Stimulated activated CD4-positive, alpha-beta T cell treated with anti-CD3 and anti-CD28 coated beads, Interleukin-4, amount 100 ng/mL, for 1 hour (primary cell): Measurements from ENCODE around the gene MORN1.

Experiments used
- DNase-seq: peaks from one replicate; pipeline ENCODE4 v3.0.0-alpha.2; 2020

The MORN1 gene

DNA sequence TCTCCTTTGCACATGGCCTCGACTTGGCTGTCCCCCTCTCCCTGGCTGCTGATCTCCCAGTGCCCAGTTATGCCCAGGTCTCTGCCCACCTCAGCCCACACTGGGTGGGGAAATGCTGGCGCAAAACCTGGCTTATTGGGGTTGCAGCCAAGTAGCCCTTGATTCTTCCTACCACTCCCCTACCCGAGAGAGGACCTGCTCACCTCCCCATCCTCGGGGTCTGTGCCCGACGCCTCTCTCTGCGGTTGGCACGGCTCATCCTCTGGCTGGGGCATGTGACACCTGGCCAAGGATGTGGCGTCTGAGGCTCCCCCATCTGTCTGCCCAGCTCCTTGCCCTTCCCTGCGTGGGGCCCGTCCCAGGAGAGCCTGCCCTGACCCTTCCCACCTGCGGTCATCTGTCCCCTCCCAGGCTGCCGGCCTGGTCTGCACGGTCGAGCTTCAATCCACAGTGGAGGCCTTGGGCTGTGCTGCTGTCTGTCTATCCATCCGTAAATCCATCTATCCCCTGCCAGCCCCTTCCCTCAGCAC is 27.5 kb upstream of the MORN1 start:
- no peak for DNase-seq

DNA sequence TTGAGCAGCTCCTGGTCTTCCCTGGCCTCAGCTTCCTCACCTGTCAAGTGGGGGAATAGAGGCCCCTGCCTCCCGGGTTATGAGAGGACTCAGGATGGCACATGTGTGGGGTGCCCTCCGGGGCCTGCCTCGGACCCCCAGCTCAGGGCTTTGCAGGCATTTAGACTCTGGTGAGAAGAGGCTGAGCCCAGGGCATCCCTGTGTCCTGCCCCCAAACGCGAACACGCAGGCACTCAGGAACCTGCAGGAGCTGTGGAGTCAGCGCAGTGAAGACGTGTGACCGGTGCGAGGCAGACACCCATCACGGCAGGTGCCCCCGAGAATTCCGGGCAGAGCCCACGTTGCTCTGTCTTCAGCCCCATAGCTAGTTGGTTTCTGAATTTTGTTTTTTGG is 26.5 kb upstream of the MORN1 start:
- no peak for DNase-seq

DNA sequence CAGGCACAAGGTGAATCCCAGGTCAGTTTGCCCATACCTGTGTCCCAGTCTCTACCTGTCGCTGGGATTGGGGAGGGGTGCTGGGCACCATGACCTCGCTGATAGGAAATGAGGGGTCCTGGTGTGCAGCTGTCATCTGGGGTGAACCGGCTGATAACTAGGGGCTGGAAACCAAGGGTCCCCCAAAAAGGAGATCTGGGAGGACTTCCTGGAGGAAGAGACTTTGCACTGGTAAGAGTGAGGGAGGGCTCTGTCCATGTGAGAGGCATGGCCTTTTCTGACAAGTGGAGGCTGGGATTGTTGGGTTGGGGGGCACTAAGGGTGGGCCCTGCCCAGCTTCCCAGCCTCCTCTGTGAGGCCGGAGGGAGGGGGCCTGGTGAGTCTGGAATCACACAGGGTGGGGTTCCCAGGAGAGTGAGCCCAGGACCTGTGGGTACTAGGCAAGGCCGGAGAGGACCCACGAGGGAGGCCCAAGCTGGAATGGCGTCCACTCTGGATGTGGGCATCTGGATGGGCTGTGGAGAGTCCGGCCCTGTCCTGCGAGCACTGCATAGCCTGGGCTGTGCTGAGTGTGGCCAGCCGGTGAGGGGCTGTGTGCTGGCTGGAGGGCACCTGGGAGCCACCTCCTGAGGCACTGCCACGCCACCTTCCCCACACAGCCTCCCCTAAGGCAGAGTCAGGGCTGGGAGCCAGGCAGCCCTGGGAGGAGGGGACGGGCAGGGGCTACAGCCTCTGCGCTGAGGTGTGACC is 25.9 kb upstream of the MORN1 start:
- no peak for DNase-seq

DNA sequence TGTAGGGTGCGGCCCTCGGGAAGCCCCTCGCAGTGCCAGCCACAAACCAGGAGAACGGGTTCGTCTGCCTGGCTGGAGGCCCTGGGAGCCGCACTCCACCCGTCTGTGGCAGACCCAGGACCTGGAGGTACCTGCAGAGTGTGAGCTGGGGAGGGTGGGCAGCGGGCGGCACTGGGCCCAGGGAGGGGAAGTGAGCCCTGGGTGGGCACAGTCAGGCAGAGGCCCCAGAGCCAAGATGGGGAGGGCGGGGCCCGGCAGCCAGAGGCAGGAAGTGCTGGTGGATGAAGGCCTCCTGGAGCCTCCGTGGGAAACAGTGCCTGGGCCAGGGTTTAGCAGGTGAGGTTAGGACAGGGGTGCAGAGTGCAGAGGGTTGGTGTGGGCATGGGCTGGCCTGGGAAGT is 25.0 kb upstream of the MORN1 start:
- peak; percentile 30 for DNase-seq

DNA sequence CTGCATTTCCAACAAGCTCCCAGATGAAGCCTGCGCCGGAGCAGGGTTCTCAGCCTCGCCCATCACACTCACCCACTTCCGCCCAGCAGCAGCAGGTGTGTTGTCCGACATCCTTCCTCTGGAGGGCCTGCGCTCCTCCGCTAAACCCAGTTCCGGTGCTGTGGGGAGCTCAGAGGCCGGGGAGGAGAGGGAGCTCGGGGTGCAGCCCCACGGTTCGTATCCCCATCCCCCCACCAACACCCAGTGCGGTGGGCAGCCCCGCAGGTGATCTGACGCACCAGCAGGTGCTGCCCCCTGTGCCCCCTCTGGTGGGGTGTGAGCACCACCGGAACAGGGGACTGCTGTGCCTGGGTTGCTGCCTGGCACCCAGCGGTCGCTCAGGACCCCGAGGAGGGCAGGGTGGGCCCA is 24.5 kb upstream of the MORN1 start:
- DNase-seq, result peak; percentile 31

DNA sequence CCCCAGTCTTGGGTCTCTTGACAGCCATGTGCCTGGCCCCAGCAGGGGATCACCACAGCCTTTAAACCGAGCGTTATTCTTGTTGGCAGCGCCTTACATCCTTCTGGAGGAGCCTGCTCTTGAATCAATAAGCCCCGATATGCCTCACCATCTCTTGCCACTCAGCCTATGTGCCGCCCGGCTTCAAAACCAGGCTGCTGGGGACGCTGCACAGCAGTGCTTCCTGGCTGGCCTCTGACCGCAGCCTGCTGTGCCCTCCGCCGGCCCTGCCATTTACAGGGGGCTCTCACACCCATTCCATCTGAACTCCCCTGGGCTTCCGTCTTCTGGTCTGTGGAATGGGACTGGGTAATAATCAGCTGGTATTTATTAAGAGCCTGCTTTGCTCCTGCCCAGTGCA is 24.0 kb upstream of the MORN1 start:
- DNase-seq, result no peak

DNA sequence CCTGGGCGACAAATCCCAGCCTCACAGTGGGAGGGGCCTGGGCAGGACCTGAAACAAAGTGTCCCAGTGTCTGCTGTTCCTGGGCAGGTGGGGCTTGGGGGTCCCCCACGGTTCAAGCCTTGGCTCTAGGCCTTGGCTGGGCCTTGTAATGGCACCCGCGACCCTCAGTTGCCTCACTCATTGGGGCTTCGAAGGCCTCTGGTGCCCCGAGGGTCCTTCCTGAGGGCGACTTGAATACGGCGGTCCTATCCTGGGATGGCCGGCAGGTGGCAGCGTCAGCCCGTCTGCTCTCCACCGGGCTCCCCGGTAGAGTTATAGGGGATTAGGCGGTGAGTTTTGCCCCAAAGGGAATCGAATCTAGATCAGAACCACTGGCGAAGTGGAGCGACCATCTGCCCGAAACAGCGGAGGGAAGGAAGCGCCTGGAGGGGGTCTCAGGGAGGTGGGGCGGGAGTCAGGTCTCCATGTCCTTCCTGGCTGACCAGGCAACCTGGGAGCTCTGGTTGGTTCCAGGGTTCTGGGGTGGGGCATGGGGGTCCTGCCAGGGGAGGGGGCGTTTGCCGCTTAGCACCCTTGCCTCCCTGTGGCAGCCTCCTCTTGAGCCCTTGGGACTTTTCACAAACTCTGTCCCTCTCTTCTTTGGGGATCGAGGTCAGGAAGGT is 23.1 kb upstream of the MORN1 start:
- DNase-seq, result peak; percentile 82

DNA sequence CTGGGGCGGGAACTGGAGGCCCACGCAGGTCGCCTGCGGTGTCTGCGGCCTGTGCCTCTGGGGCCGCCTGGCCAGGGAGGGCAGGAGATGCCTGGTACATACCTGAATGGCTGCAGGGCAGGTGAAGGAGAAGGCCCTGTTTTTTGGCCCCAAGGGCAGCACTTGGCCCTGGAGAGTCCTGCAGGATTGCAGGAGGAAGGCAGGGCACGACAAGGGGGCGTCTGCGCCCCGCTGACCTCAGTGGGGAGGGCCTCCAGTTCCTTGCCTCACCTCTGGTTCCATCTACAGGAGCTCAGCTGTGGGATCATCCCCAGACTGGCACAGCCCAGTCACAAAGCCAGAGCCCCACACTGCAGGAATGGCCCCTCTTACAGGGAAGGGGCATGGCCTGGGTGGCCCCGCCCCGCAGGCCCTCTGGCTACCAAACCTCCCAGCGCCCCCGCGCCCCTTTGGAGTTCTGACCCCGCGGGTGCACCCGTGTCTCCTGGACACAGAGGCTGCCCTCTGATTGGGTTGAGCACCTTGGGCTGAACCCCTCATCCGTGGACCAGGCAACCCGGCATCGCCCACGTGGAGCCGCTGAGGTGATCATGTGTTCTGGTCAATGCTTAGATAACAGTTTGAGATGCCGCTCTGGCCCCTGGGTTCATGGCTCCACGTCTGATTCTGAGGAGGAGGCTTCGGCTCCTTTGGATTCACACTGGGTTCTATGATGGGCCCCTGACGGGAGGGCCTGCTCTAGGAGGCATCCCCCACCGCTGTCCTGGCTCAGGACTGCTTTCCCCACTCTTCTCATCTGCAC is 22.3 kb upstream of the MORN1 start:
- no peak for DNase-seq

DNA sequence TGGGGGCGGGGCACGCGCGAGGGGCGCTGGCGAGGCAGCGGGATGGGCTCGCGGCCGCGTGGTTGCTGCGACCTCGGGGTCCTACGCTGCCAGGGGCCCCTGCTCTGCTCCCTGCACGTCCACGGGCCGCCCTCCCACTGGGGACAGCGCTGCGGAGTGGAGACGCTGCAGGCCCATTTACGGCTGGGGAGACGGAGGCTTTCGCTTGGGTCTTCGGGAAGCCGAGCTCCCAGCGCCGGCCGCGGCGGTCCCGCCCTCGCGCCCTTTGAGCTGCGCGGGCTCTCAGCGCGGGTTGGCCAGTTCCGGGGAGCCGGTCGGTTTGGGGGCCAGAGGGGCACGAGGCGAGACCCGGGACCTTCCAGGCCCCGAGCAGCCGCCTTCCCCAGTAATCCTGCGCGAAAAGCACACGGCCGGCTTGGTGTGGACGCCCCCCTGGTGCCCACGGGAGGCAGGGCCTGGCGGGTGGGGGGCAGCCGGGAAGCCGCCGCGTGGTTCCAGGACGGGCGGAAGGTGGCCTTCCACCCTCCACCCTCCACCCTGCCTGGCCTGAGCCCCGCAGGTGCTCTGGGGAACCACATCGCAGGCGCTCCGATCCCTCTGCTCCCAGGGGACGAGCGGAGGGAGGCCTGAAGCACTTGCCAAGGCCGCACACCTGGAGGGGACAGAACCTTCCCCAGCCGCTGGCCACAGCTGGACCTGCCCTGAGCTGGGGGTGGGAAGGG is 21.6 kb upstream of the MORN1 start:
- DNase-seq, result peak; percentile 35

DNA sequence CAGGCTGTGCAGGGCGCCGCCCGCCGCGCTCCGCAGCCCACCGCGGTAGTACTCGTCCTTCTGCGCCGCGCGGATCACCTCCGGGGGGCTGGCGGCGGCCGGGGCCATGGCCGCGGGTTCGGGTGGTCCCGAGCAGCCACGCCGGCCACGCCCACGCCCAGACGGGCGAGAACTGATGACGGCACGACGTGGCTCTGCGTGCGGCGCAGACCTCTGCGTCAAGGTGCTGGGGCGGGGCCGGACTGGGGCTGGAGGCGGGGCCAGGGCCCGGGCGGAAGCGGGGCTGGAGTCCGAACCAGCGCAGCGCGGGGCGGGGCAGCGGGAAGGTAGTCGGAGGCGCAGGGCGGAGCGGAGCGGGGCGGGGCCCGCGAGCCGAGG is 21.0 kb upstream of the MORN1 start, which contains the start of gene PEX10:
Gene PEX10 (minus strand): TSS at position 170 of the 378 bp plus-strand sequence. CDS start 62 bp downstream, at position 108.
- peak; percentile 100 for DNase-seq

DNA sequence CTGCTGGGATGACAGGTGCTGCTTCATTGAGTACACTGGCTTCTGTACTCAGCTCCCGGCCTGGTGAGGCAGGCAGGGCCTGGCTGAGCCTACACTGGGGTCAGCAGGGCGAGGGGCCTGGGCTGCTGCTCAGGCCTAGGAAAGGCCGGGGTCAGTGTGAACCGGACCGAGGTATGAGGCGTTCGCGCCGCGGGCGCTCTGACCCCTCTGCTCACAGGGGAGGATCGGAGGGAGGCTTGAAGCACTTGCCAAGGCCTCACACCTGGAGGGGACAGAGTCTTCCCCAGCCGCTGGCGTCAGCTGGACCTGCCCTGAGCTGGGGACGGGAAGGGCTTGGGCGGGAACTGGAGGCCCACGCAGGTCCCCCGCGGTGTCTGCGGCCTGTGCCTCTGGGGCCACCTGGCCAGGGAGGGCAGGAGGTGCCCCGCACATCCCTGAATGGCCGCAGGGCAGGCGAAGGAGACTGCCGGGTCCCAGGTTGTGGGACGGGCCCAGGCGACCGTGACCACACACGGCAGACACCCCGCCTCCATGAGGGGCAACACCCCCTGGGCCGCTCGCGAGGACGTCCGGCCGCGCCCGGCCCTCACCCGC is 20.5 kb upstream of the MORN1 start:
- no peak for DNase-seq

DNA sequence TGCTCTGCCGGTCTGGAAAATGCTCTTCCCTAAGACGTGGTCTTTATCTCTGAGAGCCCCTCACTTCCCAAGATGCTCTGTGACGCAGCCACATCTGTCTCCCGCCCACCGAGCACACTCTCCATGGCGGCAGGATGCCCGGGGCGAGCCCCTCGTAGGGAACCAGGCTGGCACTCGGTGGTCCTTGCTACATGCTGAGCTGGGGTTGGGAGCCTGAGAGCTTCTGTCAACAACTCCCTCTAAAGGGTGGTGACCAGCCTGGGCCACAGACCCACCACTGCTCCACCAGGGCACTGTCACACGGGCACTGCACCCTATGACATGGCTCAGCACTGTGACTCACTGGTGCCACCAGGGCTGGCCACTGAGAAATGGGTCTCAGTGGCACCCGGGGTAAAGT is 18.4 kb upstream of the MORN1 start:
- no peak for DNase-seq

DNA sequence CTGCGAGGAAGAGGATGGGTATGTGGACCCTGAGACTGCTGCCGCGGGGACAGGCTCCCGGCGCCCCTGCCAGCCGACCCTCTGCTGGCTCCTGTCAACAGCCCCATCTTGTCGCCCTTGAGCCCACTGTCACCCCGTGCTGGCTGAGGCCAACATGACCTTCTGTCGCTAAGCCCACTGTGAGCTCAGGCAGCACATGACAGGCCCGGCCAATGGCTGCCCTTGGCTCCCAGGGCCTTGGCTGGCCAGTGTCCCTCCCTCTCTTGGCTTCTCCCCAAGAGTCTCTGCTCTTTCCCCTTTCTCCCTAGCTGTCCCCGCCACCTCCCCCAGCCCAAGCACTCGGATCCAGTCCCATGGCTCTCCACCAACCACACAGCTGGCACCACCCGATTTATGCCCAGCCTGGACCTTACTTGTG is 17.5 kb upstream of the MORN1 start:
- no peak for DNase-seq

DNA sequence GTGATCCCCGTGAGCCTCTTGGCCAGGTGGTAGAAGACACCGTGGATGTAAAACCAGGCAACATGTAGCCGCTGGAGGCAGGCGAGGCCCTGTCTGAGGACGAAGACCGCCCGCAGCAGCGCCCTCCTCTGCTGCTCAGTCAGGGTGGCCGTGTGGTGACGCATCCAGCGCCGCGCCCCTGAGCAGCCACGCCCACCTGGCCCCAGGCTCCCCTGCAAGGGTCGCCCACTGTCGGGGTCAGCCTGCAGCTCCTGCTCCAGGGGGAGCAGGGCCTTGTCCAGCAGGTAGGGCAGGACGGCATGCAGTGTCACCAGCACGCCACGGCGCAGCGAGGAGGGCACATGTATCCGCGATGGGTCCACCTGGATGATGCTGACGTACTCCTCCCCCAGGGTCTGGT is 17.1 kb upstream of the MORN1 start:
- no peak for DNase-seq

DNA sequence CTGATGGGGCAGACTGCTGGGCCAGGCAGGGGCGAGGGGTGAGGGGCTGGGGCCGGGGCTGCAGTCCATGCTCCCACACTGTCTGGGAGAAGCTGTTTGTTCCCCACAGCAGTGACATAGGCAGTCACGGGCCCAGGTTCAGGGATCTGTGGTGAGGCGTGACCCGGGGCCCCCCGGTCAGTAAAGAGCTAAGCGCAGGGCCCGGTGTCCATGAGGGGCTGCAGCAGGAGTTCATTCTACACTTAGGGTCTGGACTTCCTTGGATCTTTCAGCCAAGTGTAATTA is 16.6 kb upstream of the MORN1 start:
- no peak for DNase-seq

DNA sequence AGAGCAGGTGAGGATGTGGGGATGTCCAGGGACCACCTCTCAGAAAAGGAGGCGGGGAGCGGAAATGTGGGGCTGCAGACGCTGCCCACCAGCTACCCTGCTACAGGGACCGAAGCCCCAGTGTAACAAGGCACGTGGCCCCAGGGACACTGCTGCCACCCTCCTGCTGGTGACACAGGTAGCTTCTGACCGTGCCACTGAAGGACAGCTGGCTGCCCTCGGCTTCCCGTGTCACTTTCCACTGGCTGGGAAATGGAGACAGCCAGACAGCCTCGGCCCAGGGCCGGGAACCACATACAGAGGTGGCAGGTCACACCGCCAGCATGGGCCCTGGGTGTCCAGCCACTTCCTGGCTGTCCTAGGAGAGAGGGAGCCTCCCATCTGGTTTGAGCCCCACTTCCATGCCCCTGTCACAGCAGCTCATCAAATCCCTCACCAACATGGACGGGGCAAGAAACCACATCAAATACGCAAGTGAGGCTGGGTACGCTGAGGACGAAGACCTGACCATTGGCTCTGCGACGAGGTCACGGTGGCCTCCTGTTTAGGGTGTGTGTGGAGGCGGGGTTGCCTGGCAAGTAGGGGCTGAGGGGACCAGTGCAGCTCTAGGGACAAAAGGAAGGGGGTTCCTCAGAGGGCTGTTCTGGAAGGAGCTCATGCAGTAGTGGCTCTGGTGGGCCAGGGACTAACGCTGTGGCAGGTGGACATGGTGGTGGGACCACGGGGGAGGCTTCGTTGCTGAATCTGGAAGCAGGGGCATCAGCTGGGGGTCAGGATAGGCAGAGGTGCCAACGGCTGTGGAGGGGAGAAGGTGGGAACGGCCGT is 16.0 kb upstream of the MORN1 start:
- DNase-seq, result no peak

DNA sequence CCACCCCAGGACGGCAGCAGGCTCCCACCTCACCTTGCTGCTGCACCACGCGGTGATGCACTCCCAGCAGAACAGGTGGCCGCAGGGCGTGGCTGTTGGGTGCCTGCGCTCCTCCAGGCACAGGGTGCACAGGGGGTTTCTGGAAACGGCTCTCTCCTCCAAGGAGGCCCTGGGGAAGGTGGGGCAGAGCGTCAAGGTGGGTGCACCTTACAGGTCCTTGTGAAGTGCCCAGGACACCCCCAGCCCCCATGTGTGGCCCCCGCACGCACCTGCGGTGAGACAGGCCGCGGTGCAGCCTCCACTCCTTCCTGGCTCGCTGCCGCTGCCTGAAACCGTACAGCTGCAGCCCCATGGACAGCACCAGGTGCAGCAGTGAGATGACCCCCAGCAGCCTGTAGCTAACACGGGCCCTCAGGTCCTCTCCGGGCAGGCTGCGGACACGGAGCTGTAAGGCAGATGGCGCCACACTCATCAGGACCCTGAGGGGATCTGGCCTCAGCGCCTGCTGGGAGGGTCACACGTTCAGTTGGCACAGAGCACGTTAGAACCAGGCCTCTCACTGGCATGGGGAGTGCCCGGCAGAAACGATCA is 15.2 kb upstream of the MORN1 start:
- no peak for DNase-seq

DNA sequence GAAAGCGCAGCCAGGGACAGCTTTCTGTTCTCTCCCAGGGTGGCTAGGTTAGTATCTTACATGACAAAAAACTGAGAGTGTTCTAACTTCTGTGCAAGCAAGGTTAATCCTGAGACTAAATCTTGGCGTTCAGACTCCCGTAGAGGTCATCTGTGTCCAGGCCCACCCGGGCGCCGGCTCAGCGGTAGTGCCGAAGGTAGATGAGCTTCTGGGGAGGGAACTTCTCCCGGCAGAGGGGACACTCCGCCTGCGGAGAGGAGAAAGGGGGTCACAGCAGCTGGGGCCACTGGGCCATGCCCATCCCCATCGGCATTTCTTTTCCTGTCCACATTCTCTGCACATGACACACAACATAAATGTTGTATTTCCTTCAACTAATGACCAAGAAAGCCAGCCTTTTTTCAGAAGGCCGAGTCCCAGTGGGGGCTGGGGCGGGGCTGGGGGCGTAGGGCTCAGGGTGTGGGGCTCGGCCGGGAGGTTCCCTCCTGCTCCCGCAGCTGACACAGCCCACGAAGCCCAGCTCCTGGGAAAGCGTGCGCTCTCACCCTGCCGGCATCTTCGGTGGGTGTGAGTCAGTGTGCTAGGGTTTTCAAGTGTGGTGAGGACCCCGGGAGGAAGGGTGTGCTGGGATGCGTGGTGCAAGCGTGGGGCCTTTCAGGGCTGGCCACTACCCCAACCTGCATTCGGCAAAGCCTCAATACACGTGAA is 14.4 kb upstream of the MORN1 start:
- no peak for DNase-seq

DNA sequence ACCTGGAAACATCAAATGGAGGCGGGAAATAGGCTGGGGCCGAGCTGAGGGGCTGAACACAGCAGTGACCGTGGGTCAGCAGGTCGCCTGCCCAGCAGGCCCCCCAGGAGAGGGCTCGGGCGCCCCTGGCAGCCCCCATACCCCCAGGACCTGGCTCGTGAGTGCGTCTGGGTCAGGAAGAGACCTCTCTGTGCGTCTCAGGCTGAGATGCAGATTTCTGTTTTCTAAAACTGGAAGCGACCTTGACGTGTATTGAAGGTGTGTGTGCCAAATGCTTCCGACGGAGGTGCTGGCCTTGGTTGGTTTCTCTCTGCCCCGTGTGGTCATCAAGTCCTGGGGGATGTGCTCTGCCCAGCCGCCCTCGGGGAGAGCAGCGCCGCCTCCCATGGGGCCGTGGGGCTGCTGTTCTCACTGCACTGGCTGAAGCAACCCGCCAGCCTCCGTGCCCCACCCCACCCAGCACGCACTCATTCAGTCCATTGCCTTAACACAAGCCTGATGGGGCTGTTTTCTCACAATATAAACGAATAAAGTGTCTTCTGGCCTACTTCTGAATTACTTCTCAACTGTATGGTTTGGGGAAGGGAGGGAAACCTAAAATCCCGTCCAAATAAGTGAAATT is 13.6 kb upstream of the MORN1 start:
- DNase-seq, result no peak
